ENCODE data around the gene ZNF219. TPM values are rescaled to one million over a fixed set of nuclear protein-coding genes. Genes with fewer than 3 reads are reported as not detected.

Gene ZNF219
- total and polyA plus RNA-seq, 2 of the 13 experiments (the other 11 are each of a cell fraction or from before 2014, with no cell fraction given), result 34.5 to 36.6 TPM

DNA sequence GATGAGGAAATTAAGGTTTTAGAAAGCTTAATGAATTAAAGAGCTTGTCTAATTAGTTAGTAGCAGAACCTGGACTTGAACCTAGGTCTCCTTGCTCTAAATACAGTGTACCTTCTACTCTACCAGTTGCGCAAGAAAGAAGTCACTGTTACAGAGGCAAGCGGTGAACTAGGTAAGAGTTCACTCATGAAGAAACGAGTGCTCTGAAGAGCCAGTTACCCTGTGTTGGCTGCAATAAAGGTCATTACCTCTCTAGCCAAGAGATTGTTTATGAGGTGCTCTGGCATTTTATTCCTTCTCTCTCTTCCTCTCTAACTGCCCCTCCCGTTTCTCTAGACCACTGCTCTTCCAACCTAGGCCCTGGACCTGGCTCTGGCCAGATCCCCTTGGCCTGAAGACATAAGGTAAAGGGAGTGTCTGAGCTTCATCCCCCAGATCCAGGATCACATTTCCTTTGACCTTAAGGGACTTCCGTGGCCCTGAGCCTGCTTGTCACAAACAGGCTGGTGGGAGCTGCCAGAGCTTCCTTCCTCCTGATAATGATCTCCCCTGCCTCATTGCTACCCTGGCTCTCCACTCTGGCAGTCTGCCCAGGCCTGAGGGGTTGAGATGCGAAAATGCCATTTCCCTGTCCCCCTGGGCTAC, 54.4 kb downstream of the ZNF219 start (continued):
- TF ChIP-seq ZNF350 (CRISPR knock-in tag; IDR thresholded peaks at IDR 0.05; ENCODE audit: borderline replicate concordance, low read depth) (peak; percentile 14; the same call in 1 of the 2 replicates), TBP (CRISPR knock-in tag; IDR thresholded peaks at IDR 0.05) (no peak), ZNF550 (CRISPR knock-in tag; IDR thresholded peaks at IDR 0.05; ENCODE audit: borderline replicate concordance) (no peak), ZNF883 (CRISPR knock-in tag; IDR thresholded peaks at IDR 0.05; ENCODE audit: not compliant biosample characterization) (no peak), NONO (IDR thresholded peaks at IDR 0.05) (no peak), NONO (CRISPR knock-in tag; conservative IDR thresholded peaks at IDR 0.05) (0 out of 2 replicates have a peak, but pooled peaks have one; percentile 21), TMF1 (CRISPR knock-in tag; IDR thresholded peaks at IDR 0.05; ENCODE audit: low read depth) (no peak), NCOA1 (CRISPR knock-in tag; IDR thresholded peaks at IDR 0.05) (no peak), ZSCAN31 (CRISPR knock-in tag; IDR thresholded peaks at IDR 0.05; ENCODE audit: low read depth) (no peak), ZNF292 (CRISPR knock-in tag; IDR thresholded peaks at IDR 0.05; ENCODE audit: borderline replicate concordance, low read depth) (peak; percentile 50; the same call in 1 of the 2 replicates), TCF12 (IDR thresholded peaks at IDR 0.05) (no peak), TCF12 (CRISPR knock-in tag; IDR thresholded peaks at IDR 0.05) (no peak), SCMH1 (CRISPR knock-in tag; IDR thresholded peaks at IDR 0.05; ENCODE audit: borderline replicate concordance) (no peak), ZBTB7B (CRISPR knock-in tag; IDR thresholded peaks at IDR 0.05) (no peak), FOXA1 (IDR thresholded peaks at IDR 0.05) (no peak), FOXA1 (CRISPR knock-in tag; IDR thresholded peaks at IDR 0.05) (peak; percentile 13; the same call in 1 of the 2 replicates), GABPA (IDR thresholded peaks at IDR 0.05; ENCODE audit: low read depth, low read length) (no peak), GABPA (CRISPR knock-in tag; IDR thresholded peaks at IDR 0.05; ENCODE audit: low read depth) (peak; percentile 49; the same call in 1 of the 2 replicates), NRL (CRISPR knock-in tag; IDR thresholded peaks at IDR 0.05; ENCODE audit: borderline replicate concordance) (no peak), KLF15 (CRISPR knock-in tag; IDR thresholded peaks at IDR 0.05; ENCODE audit: borderline replicate concordance) (no peak), KLF9 (CRISPR knock-in tag; IDR thresholded peaks at IDR 0.05; ENCODE audit: low read depth) (0 out of 2 replicates have a peak, but pooled peaks have one; percentile 15), CEBPB (IDR thresholded peaks at IDR 0.05; ENCODE audit: borderline replicate concordance, low read depth, low read length) (peak; percentile 99)
- TF ChIP-seq, protein P1, sequence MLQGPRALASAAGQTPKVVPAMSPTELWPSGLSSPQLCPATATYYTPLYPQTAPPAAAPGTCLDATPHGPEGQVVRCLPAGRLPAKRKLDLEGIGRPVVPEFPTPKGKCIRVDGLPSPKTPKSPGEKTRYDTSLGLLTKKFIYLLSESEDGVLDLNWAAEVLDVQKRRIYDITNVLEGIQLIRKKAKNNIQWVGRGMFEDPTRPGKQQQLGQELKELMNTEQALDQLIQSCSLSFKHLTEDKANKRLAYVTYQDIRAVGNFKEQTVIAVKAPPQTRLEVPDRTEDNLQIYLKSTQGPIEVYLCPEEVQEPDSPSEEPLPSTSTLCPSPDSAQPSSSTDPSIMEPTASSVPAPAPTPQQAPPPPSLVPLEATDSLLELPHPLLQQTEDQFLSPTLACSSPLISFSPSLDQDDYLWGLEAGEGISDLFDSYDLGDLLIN (CRISPR knock-in tag; IDR thresholded peaks at IDR 0.05; ENCODE audit: borderline replicate concordance), result no peak
- TF ChIP-seq, protein P2, sequence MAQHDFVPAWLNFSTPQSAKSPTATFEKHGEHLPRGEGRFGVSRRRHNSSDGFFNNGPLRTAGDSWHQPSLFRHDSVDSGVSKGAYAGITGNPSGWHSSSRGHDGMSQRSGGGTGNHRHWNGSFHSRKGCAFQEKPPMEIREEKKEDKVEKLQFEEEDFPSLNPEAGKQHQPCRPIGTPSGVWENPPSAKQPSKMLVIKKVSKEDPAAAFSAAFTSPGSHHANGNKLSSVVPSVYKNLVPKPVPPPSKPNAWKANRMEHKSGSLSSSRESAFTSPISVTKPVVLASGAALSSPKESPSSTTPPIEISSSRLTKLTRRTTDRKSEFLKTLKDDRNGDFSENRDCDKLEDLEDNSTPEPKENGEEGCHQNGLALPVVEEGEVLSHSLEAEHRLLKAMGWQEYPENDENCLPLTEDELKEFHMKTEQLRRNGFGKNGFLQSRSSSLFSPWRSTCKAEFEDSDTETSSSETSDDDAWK (CRISPR knock-in tag; IDR thresholded peaks at IDR 0.05), result no peak
- TF ChIP-seq, protein P3, sequence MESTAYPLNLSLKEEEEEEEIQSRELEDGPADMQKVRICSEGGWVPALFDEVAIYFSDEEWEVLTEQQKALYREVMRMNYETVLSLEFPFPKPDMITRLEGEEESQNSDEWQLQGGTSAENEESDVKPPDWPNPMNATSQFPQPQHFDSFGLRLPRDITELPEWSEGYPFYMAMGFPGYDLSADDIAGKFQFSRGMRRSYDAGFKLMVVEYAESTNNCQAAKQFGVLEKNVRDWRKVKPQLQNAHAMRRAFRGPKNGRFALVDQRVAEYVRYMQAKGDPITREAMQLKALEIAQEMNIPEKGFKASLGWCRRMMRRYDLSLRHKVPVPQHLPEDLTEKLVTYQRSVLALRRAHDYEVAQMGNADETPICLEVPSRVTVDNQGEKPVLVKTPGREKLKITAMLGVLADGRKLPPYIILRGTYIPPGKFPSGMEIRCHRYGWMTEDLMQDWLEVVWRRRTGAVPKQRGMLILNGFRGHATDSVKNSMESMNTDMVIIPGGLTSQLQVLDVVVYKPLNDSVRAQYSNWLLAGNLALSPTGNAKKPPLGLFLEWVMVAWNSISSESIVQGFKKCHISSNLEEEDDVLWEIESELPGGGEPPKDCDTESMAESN (CRISPR knock-in tag; conservative IDR thresholded peaks at IDR 0.05), result no peak
- TF ChIP-seq, protein P4, sequence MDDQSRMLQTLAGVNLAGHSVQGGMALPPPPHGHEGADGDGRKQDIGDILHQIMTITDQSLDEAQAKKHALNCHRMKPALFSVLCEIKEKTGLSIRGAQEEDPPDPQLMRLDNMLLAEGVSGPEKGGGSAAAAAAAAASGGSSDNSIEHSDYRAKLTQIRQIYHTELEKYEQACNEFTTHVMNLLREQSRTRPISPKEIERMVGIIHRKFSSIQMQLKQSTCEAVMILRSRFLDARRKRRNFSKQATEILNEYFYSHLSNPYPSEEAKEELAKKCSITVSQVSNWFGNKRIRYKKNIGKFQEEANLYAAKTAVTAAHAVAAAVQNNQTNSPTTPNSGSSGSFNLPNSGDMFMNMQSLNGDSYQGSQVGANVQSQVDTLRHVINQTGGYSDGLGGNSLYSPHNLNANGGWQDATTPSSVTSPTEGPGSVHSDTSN (CRISPR knock-in tag; IDR thresholded peaks at IDR 0.05; ENCODE audit: borderline replicate concordance), result no peak

All from HepG2 (cell line).